ENCODE data around the gene C5orf47.

C5orf47 gene

DNA sequence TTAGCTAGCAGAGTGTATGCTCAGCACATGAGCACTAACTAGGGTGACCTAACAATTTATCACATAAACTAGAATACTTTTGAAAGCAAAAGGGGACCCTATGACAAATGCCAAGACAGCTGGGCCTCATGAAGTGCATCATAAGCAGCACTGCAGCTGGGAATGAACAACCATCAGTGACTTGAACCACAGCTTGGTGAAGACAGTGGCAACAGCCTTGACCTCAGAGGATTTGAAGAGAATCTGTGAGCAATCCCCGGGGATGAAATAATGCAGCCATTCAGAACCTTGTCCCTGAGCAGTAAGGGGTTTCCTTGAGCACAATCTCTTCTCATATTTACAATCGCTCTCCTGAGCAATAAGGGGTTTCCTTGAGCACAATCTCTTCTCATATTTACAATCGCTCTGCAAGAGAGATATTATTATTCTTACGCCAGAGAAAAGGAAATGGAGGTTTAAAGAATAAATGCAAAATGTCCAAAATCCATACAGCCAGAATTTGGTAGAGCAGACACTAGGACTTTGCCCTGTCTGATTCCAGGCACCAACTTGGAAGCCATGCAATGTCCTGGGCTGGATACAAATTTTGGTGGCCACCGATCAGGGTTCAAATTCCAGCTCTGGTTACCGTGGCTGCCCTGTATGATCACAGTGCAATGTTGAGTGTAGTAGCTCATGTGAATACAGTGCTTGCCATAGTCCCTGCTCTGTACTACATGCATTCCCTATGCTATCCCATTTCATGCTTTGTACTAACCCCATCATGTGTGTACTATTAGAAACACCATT lies 55.7 kb downstream of the C5orf47 start:
- no peak for DNase-seq

DNA sequence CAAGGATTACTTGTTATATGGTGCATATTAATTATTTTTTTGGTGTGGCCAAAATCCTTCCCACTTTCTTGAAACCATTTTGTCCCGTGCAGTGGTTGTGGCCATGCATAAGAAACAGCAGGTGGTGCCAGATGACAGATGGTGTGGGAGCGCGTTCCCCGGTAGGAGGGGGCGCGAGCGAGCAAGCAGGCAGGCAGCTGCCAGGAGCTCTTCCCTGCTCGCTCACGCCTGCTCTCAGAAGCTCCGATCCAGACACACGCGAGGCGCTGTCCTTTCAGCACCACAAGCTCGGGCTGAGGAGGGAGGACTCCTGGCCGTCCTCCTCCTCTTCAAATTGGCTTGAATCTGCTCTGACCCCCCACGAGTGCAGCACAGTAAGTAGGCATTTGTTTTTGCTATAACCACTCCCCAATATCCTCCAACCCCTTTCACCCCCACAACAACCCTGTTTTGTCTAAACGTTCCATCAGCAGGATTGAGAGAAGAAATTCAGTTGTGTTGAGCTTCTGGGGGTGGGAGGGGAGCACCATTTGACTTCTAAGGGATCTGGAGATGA lies 56.6 kb downstream of the C5orf47 start, which contains the start of gene NSG2:
NSG2 (plus strand) TSS at position 237 of the 556 bp plus-strand sequence. CDS start 1,050 bp downstream, outside the sequence.
- no peak for DNase-seq

DNA sequence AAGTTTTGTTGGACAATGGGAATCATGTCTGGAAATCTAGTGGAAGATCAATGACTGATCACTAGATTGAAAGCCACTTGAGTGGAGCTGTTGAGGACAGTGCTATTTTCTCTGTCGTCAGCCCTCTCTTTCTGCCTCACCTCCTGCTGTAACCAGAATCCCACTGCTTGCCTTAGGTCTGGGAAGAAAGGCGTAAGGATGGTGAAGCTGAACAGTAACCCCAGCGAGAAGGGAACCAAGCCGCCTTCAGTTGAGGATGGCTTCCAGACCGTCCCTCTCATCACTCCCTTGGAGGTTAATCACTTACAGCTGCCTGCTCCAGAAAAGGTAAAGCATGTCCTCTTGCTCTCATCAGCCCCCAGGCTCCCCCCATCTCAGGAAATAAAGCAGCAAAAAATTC lies 57.6 kb downstream of the C5orf47 start:
- DNase-seq, result no peak

DNA sequence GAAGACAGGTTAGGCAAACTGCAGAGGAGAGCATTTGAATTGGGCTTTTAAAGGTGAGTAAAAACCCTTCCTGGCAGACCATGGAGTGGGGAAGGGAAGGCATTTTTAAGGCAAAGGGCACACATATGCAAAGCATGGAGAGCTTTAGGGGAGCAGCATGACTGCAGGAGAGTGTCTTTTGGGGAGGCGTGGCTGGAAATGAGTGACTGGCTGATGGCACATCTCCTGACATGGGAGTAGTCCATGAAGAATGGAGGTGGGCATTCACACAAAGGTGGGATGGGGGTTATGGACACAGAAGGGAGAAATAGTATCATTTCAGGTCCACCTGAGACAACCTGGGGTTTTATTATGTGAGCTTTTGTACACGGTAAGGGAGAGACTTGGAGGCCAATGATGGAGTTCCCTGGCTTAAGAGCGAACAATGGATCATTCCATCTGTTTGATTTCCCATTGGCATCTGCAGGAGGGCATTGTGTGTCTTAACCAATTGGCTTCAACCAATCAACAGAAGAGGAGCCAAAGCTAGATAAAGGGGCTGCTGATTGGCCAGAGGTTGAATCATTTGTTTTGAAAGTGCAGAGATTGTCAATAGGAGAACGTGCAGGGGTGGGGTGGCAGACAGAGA lies 58.6 kb downstream of the C5orf47 start:
- no peak for DNase-seq

DNA sequence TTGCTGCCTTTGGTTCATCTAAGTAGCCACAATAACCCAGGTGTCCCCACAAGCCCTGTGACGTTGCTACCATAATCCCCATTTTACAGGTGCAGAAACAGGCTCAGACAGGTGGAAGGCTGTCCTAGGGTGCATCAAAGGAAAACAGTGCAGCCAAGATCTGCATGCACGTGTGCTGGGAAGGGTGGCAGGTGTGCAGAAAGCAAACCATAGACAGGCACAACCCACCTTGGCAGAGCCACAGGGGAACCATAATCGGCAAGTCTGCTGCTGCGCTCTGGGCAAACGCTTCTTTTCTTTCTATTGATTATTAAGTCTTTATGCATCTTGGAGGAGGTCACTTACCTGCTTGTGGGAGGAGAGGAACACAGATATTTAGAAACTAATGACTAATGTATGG lies 63.7 kb downstream of the C5orf47 start:
- DNase-seq, result no peak

DNA sequence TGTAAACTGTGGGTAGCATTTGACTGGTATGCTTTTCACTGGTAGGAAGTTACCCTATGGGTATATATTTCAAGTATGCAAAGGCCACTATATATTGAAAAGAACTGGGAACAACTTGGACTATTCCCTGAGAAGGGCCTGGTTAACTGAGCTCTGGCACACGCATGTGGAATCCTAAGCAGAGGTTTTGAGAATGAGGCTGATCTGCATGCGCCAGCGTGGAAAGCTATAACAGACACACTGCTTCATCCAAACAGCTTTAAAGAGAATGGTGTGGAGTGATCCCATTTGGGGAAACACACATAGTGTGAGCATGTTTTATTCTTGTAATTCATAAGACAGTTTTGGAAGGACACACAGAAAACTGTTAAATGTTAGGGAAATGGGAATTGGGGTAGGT lies 64.9 kb downstream of the C5orf47 start:
- DNase-seq, result no peak
